ENCODE results near the gene FAM180A. TPM values are rescaled to one million over a fixed set of nuclear protein-coding genes. Genes with fewer than 3 reads are reported as not detected.

The FAM180A gene
- total and polyA plus RNA-seq, 9 of the 15 experiments (the other 6 are each of a cell fraction or from before 2014, with no cell fraction given): not detected

- TF ChIP-seq SREBF2 (CRISPR knock-in tag; IDR thresholded peaks at IDR 0.05): no peak
Measured at GRCh38 chr7:135709508-135709907, 39.1 kb downstream of the FAM180A start (continued).

- H3K4me2 ChIP-seq (ENCODE audit: insufficient read depth, low read length): no peak overlapping the region
- intact Hi-C loops (cut with micrococcal nuclease): loop anchor here (5.0 kb wide), 1 partner anchor 426 kb away; no protein-coding TSS in a partner anchor
- H3K9ac ChIP-seq (ENCODE audit: insufficient read depth in 1 of 2, low read depth in 2 of 2, low read length in 2 of 2): no peak overlapping the region
- no peaks in the 10 kb centered on the region for H3K79me2 ChIP-seq (ENCODE audit: control insufficient read depth, insufficient read depth, low read length)
- peaks cover 12 to 20% of the 10 kb centered on the region in 2 experiments; a peak in 4 of 5 replicates for H3K27me3 ChIP-seq (ENCODE audit: control insufficient read depth in 2 of 2, insufficient read depth in 2 of 2, low read length in 2 of 2)
- no peaks in the 10 kb centered on the region for H3K9me3 ChIP-seq (replicated peaks; ENCODE audit: control insufficient read depth, insufficient read depth, low read depth, low read length)
- CTCF ChIA-PET (ENCODE audit: low intra/inter-chr PET ratio): interaction anchor here (0.6 kb wide), 1 partner anchor 22 kb away, joined by 4 read pairs; no protein-coding TSS in a partner anchor
- no peaks in the 10 kb centered on the region for H3K36me3 ChIP-seq (ENCODE audit: control insufficient read depth, insufficient read depth, low read length)
- peak; percentile 55 for ATAC-seq
- no peak overlapping the region for H2AFZ ChIP-seq (ENCODE audit: low read depth, low read length)
- no peaks in the 10 kb centered on the region for H4K20me1 ChIP-seq (replicated peaks; ENCODE audit: control insufficient read depth, insufficient read depth, low read length)
- H3K4me3 ChIP-seq: no peak overlapping the region
- POLR2A ChIA-PET: interaction anchor here (0.9 to 1.0 kb wide), 2 partner anchors 13 to 26 kb away, joined by 3 read pairs; no protein-coding TSS in a partner anchor
- no peak for FAIRE-seq
- WGBS (ENCODE audit: insufficient coverage, low coverage, missing lambda C conversion rate): 35% methylated on average over 14 of the region's 14 CpGs
- peak in 2 of 4 experiments; percentile 39 to 56 for DNase-seq (ENCODE audit: extremely low read depth in 1 of 4, low spot score in 3 of 4)
- no peak overlapping the region for H3K27ac ChIP-seq (ENCODE audit: extremely low read depth, low read depth, low read length)
- BruUV-seq (replicated peaks): no TSS peak
- in situ Hi-C loops (cut with MboI): no loop called here
- H3K9me1 ChIP-seq (ENCODE audit: control insufficient read depth, insufficient read depth, low read length): no peaks in the 10 kb centered on the region
- peaks cover 2 to 13% of the 10 kb centered on the region in 2 experiments; a peak in 4 of 5 replicates for H3K4me1 ChIP-seq (replicated peaks in 1 of 2; ENCODE audit: control insufficient read depth in 2 of 2, insufficient read depth in 2 of 2, low read length in 2 of 2)
- peak; percentile 49 to 65 (median 59); a peak in 5 of 6 replicates for TF ChIP-seq CTCF (IDR thresholded peaks at IDR 0.05 in 2 of 3, conservative IDR thresholded peaks at IDR 0.05 in 1 of 3; ENCODE audit: insufficient read depth in 2 of 3, low read depth in 1 of 3, low read length in 3 of 3)
- TF ChIP-seq TFAP4 (CRISPR knock-in tag; IDR thresholded peaks at IDR 0.05; ENCODE audit: borderline replicate concordance): peak; percentile 22; the same call in 1 of the 2 replicates
- TF ChIP-seq PKNOX1 (IDR thresholded peaks at IDR 0.05): peak; percentile 67
- TF ChIP-seq KLF1 (tag; IDR thresholded peaks at IDR 0.05): no peak
- no peak for TF ChIP-seq MLX (CRISPR knock-in tag; conservative IDR thresholded peaks at IDR 0.05)
- TF ChIP-seq ZBTB33 (CRISPR knock-in tag; IDR thresholded peaks at IDR 0.05): peak; percentile 99
- no peak for TF ChIP-seq ZBTB9 (CRISPR knock-in tag; IDR thresholded peaks at IDR 0.05)
- TF ChIP-seq BCOR (IDR thresholded peaks at IDR 0.05): no peak
Measured at GRCh38 chr7:135708041-135708440, 40.6 kb downstream of the FAM180A start.

All from K562 (cell line).